HG03159 (cell line): ENCODE results near the gene MBOAT2.
"Not testable (repeated sequence)": the region's sequence is repeated elsewhere in the genome, so short reads cannot be mapped to it uniquely, and the experiment has no call there.

Source experiments
- ATAC-seq: cut with Tn5 transposase; IDR thresholded peaks from one replicate; pipeline ENCODE4 v1.9.1; 2021; ENCODE audit warnings: mild to moderate bottlenecking, moderate library complexity; ENCODE audit not compliant: unreplicated experiment

Gene MBOAT2

DNA sequence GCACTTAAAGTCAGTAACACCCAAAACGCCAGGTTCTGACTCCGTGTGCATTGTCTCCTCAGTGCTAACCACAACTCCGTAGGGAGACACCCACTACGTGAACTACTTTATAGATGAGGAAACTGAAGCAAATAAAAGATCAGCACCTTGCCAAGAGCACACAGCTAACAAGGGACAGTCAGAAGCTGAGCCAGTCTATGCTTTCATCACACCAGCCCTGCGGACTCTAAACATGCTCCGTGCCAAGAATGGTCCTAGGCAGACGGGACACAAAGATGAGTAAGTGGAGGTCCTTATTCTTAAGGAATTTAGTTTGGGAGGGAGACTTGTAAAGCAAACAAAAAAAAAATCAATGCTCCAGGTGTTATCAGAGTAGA lies 9.6 kb downstream of the MBOAT2 start:
- ATAC-seq = no peak

DNA sequence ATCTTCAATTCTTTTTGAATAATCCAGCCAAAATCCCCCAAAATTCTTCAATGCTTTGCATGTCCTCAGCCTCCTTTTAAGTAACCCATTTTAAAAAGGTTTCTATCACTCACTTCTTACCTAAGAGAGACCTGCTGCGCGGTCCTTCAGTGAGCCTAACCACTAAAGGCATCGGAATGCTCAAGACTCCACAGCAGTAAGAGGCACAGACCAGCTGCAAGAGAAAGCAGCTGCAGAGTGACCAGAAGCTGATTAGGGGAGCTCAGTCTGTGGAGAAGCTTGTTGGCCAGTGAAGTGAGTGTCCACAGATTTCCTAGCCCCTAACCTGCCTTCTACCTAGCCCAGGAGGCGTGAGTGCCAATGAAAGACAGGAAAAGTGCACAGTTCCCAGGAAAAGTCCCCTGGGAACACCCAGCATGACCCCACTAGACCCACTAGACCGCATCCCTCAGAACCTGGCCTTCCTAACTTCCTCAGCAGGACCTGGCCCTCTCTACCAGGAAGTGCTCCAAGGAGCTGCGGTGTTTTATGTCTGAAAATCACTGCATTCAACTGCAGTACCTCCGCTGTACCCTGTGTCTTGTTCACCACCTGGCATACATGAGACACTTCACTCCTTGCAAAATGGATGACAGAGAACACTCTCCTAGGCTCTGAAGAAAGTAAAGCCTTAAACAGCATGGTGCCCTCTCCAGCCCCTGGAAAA lies 10.1 kb downstream of the MBOAT2 start:
- ATAC-seq = no peak

DNA sequence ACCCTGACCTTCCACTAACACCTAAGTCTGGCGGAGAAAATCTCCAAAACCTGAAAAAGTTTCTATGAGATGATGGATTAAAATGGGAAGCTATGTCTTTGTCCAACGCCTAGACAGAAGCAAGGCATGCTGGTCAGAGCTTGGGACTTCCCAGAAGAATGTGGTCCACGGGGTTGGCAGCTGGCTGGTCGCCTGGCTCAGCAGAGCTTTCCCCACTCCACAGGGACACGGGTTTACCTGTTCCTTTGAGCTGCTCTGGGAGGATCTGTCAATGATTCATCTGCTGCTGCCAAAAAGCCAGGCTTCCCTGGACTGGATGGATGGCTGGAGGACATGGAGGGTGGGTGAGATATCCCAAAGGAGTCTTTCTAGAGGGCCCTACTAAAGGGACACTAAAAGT lies 10.8 kb downstream of the MBOAT2 start:
- ATAC-seq = no peak

DNA sequence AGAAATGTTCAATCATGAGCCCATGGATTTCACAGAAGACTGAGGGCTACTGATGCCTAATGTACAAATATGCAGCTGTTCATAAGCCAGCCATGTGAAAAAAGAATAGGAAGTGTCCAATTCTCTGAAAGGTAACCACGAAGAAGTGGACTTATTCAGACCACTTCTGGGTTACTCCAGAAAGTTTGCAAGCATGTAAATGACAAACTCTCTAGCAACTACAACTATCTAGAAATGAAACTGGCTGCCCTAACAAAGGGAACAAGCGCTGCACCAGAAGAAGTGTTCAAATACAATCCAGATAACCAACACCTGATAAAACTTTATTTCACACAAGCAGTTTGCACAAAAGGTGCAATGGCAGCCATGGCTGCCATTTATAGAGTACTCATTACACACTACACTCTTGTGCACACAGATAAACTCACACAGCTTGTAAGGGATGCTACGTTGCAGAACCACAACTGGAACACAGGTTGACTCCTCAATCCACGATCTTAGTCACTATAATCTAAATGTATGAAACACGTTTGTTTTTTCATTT lies 13.9 kb downstream of the MBOAT2 start:
- ATAC-seq = no peak

DNA sequence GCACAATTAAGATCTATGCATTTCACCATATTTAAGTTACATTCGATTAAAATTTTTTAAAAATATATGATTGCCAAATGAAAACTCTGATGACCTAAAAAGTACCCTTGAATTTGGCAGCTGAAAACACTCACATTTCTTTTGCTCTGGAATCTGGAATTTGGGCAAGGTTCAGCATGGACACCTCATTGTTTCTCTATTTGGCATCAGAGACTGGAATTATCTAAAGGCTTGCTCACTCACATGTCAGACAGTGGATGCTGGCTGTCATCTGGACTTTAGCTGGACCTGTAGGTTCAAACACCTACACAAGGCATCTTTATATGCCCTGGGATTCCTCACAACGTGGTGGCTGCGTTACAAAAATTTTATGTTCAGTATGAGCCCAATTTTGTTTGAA lies 16.1 kb downstream of the MBOAT2 start:
- ATAC-seq = no peak

DNA sequence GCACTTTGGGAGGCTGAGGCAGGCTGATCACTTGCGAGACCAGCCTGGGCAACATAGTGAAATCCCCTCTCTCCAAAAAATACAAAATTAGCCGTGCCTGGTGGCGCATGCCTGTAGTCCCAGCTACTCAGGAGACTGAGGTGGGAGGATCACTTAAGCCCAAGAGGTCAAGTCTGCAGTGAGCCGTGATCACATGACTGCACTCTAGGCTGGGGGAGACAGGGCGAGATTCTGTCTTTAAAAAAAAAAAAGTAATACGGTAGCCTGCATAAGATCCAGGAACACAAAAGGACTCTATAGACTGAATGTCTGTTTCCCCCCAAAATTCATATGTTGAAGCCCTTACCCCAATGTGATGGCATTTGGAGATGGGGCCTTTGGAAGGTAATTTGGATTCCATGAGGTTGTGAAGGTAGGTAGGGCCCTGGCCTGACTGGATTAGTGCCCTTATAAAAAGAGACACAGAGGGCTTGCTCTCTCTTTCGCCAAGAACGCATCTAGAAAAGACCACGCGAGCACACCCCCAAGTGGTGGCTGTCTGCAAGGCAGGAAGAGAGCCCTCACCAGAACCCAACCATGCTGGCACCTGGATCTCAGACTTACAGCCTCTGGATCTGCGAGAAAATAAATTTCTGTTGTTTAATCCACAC lies 17.0 kb downstream of the MBOAT2 start:
- ATAC-seq = no peak

DNA sequence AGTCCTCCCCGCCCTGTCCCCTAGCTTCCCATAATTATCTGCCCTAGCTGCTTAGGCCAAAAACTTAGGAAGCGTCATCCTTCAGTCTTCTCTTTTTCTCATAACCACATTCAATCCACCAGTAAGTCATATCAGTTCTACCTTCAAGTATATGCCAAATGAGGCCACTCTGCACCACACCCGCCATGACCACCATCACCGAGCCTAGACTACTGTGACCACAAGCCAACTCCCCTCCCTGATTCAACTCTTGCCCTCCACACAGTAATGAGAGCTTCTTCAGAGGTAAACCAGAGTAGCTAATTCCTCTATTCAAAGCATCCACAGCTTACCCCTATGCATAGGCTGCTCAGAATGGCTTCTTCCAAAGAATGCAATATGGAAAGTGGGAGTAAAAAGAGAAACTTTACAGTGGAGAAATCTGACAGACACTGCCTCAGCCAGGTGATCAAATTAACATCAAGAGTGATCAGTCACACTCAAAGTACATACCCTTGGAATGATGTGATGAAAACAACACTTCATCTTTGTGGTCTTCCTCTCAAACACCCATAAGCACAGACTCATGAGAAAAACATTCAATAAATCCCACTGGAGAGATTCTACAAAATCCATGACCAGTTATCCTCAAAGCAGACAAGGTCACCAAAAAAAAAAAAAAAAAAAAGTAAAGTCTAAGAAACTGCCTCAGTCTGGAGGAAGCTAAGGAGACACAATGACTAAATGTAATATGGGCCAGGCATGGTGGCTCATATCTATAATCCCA lies 17.7 kb downstream of the MBOAT2 start:
- no peak for ATAC-seq

DNA sequence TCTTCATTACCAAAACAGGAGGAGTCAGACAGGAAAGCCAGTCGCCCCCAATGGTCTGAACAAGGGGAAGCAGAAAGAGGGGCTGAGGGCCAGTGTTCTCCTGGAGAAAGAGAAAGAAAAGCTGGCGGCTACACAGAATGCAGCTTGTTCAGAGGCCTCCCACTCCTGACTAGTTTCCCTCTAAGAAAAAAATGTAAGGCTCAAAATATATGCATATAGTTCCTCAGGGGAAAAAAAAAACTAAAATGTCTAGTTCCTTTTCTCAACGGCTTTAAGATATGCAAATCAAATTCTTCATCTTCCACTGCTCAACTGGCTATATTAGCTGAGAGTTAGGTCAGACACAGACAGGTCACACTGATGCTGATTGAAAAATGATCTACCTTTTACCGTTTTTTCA lies 18.6 kb downstream of the MBOAT2 start:
- ATAC-seq = no peak

DNA sequence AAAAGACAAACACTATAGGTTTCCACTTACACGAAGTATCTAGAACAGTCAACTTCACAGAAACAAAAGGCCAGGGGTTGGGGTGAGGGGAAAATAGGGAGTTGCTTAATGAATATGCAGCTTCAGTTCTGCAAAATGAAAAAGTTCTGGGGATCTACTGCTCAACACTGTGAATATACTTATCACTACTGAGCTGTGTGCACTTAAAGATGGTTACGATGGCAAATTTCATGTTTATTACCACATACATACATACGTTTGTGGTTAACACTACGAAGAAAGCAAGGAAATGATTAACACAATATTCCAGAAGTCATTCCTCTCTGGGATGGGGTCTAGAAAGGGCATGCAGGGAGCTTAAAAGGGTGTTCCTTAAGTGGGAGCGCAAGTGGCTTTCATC lies 19.3 kb downstream of the MBOAT2 start:
- ATAC-seq = no peak

DNA sequence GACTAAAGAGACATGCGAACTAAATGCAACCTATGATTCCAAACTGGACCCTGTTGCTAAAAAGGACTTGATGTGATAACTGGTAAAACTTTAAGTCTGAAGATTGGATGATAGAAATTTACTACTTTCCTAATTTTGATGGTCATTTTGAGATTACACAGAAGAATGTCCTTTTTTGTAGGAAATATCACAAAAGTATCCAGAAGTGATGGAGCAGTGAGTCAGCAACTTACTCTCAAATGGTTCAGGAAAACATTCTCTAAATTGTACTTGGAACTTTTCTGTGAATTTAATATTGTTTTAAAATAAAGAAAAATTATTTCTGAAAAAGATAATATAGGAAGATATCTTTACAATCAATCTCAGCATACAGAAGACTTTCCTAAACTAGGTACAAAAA lies 19.9 kb downstream of the MBOAT2 start:
- no peak for ATAC-seq

DNA sequence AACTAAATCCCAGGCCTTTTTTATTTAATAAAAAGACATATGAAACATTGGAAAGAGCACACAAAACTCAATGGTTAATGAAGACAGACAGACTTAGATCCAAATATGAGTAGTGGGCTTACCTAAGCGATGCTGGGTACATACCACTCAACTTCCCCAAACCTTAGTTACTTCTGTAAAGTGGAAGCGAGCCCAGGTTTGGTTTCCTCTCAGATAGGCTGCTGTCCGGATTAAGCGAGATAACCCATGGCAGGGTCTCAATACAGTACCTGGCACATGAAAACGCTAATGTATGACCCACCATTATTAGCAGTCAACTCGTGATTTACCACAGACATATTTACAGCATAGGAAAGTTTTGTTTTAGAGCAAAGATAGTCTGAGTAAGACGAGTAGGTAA lies 21.6 kb downstream of the MBOAT2 start:
- ATAC-seq = no peak

DNA sequence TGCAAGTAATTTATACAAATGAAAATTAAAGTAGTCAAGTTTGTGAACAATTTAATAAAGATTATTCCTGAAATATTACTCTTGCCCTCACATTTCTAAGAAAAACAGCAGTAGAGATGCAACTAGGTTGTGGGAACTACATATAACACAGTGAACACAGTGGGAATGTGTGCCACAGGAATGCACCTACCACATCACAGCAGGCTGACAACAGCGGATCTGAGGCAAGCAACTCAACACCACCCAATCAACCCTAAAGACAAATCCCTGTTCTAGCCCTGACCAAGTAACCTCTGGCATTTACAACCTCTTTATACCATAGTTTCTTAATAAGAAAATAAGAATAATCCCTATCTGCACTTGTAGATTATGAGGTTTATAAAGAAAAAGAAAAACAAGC lies 23.4 kb downstream of the MBOAT2 start:
- ATAC-seq = no peak

DNA sequence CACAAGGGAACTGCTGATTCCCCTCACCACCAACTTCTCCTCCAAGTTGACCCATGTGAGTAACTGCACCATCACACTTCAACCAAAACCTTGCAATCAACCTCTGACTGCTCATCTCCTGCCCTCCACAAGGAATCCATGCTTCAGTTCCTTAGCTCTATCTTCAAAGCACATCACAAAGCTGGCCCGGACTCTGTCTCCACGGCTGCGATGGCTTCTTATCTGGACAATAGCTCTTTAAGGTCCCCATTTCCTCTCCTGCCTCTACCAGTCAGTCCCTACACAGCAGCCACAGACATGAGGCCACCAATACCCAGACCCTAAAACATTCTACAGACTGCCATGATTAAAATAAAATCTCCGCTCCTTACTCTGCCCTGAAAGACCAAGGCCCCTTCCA lies 25.7 kb downstream of the MBOAT2 start:
- ATAC-seq = no peak

DNA sequence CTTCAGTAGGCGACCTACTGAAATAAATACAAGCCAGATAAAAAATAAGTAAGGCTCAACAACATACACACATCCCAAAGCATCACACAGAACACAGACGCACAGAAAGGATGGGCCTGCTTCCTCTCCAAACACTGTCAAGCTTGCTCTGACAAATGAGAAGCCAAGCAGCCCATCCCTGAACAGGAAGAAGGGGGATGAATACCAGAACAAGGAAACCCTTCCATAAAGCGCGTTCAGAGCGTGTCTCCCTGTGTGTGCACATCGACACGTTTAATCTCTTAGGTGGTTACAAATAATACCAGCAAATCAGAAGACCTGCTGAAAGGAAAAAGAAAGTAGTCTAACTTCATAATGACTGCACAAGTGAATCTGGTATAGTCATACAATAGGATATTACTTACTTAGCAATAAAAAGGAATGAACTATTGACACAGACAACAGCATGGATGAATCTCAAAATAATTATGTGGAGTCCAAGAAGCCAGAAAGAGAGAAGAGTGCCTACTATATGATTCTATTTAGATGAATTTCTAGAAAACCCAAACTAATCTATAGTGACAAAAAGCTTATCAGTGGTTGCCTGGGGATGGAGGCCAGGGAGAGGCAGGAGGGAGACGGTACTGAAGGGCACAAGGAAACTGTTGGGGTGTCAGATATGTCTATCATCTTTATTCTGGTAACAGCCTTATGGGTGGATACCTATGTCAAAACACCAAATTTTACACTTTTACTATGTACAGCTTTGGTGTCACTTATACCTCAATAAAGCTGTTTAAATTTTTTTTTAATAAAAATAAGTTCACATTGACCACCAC lies 26.8 kb downstream of the MBOAT2 start:
- no peak for ATAC-seq

DNA sequence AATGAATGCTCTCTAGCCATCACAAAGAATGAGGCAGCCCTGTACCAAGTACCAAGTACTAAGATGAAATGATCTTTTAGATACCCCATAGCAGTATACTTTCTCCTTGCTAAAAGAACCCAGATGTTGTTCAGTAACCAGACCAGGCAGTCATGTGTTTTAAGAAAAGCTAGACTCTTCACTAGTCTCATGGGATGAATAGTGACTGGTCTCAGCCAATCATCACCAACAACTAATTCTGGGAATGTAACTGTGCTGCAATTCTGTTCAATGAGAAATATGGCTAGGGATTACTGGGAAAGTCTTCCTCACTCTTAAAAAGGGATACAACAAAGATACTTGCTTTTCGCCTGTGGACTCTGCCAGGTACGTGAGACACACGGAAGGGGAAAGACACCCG lies 29.5 kb downstream of the MBOAT2 start:
- ATAC-seq = no peak

DNA sequence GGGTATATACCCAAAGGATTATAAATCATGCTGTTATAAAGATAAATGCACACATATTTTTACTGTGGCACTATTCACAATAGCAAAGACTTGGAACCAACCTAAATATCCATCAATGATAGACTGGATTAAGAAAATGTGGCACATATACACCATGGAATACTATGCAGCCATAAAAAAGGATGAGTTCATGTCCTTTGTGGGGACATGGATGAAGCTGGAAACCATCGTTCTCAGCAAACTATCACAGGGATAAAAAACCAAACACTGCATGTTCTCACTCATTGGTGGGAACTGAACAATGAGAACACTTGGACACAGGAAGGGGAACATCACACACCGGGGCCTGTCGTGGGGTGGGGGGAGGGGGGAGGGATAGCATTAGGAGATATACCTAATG lies 30.5 kb downstream of the MBOAT2 start:
- not testable (repeated sequence) for ATAC-seq

DNA sequence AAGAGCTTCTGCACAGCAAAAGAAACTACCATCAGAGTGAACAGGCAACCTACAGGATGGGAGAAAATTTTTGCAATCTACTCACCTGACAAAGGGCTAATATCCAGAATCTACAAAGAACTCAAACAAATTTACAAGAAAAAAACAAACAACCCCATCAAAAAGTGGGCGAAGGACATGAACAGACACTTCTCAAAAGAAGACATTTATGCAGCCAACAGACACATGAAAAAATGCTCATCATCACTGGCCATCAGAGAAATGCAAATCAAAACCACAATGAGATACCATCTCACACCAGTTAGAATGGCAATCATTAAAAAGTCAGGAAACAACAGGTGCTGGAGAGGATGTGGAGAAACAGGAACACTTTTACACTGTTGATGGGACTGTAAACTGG lies 30.9 kb downstream of the MBOAT2 start:
- ATAC-seq = not testable (repeated sequence)

DNA sequence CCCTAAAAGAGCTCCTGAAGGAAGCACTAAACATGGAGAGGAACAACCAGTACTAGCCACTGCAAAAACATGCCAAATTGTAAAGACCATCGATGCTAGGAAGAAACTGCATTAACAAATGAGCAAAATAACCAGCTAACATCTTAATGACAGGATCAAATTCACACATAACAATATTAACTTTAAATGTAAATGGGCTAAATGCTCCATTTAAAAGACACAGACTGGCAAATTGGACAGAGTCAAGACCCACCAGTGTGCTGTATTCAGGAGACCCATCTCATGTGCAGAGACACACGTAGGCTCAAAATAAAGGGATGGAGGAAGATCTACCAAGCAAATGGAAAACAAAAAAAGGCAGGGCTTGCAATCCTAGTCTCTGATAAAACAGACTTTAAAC lies 34.1 kb downstream of the MBOAT2 start:
- ATAC-seq = not testable (repeated sequence)

DNA sequence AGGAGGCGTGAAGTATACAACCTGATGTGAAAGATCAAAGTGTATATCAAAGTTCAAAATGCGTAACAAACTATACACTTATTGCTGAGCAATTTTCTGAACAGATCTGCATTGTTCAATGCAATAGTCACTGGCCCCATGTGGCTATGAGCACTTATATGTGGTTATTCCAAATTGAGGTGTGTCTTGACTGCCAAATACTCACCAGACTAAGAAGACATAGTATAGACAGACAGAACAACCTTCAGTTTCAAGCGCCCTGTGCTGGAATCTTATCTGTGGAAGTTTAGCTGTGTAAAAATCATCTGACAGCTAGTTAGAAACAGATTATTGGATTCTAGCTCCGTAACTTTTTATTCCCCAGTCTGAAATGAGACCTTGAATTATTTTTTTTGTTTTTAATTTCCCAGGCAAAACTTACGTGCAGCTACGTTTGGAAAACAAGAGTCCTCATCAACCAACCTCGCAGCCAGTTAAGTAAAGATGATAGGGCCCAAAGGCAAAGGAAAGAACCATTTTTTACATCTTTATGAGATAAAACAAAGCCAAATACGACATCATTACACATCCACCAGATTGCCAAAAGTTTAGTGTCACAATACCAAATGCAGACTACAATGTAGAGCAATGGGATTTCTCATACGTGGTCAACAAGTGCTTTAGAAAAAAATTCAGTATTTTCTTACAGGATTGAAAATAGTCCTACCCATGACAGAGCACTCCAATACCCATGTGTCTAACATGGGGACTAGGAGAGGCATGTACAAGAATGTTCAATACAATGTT lies 37.2 kb downstream of the MBOAT2 start:
- no peak for ATAC-seq
